ENCODE results near the gene TBCEL. TPM values are rescaled to one million over a fixed set of nuclear protein-coding genes. Genes with fewer than 3 reads are reported as not detected.

TBCEL gene
- total and polyA plus RNA-seq, 4 donors = 6.7 to 41.3 (median 17.4) TPM

DNA sequence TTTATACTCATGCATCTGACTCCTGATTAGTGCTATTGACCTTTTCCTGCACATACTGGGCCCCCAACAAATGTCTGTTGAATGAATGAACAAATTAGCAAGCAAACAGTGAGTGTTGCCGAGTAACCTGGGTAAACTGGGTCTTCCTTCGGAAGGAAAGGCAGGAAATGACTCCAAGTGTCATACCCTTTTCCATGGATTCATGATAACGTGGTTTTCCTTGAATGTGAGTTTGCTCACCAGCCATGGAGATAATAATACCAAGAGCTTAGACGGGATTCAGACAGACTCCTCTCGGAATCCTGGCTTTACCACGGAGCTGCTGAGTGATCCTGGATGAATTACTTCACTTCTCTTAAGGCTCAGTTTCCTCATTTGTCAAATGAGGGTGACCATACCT is 93.9 kb downstream of the TBCEL start:
- Histone ChIP-seq H3K27ac (ENCODE audit: low read depth in 1 of 2, low read length in 2 of 2) (peak overlapping the region in 1 of 2 donors; percentile 21), H3K4me1 (ENCODE audit: control insufficient read depth in 4 of 4, insufficient read depth in 4 of 4, low read length in 3 of 4) (no peaks in the 10 kb centered on the region), H3K4me3 (ENCODE audit: low read depth in 1 of 3, low read length in 3 of 3) (no peak overlapping the region), H3K9me3 (ENCODE audit: control insufficient read depth in 4 of 4, low read length in 3 of 4) (peaks cover 0 to 9% (median 5%) of the 10 kb centered on the region in 4 donors), H3K9ac (ENCODE audit: low read depth in 1 of 2, low read length in 2 of 2) (no peak overlapping the region), H3K27me3 (ENCODE audit: control insufficient read depth in 4 of 4, insufficient read depth in 4 of 4, low read length in 3 of 4) (no peaks in the 10 kb centered on the region), H3K36me3 (ENCODE audit: control insufficient read depth in 4 of 4, insufficient read depth in 3 of 4, low read depth in 1 of 4, low read length in 3 of 4) (no peaks in the 10 kb centered on the region)
- peak; percentile 62 for TF ChIP-seq NR2F2 (IDR thresholded peaks at IDR 0.05)
- no peak for TF ChIP-seq FOXA1 (IDR thresholded peaks at IDR 0.05)
- WGBS = 70% methylated on average over 6 of the region's 6 CpGs
- no peak for DNase-seq (ENCODE audit: low spot score)

DNA sequence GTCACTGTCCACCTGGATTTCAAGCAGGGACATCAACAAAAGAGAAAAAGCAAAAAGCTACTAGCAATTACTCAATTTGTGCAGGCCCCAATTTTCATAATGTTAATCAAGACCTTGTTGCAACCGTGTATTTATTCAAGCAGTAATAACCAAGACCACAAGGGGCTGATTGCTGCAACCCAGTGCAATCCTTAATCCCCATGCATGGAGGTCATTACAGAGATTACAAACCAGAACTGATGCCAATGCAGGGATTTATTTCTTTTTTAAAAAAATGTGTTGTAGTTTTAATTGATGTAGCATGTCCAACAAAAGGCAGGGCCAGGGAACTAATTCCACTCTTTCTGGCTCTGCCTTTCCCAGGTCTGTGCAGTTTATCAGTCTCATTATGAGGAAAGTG is 95.5 kb downstream of the TBCEL start:
- H3K27me3 ChIP-seq (ENCODE audit: control insufficient read depth in 4 of 4, insufficient read depth in 4 of 4, low read length in 3 of 4) = no peaks in the 10 kb centered on the region
- H3K9me3 ChIP-seq (ENCODE audit: control insufficient read depth in 4 of 4, low read length in 3 of 4) = peaks cover 0 to 9% (median 5%) of the 10 kb centered on the region in 4 donors
- TF ChIP-seq, protein P1, sequence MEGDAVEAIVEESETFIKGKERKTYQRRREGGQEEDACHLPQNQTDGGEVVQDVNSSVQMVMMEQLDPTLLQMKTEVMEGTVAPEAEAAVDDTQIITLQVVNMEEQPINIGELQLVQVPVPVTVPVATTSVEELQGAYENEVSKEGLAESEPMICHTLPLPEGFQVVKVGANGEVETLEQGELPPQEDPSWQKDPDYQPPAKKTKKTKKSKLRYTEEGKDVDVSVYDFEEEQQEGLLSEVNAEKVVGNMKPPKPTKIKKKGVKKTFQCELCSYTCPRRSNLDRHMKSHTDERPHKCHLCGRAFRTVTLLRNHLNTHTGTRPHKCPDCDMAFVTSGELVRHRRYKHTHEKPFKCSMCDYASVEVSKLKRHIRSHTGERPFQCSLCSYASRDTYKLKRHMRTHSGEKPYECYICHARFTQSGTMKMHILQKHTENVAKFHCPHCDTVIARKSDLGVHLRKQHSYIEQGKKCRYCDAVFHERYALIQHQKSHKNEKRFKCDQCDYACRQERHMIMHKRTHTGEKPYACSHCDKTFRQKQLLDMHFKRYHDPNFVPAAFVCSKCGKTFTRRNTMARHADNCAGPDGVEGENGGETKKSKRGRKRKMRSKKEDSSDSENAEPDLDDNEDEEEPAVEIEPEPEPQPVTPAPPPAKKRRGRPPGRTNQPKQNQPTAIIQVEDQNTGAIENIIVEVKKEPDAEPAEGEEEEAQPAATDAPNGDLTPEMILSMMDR (IDR thresholded peaks at IDR 0.05; ENCODE audit: low read depth, low read length, missing input control) = peak; percentile 37
- TF ChIP-seq RAD21 (IDR thresholded peaks at IDR 0.05) (peak; percentile 60 to 77), EGR1 (IDR thresholded peaks at IDR 0.05; ENCODE audit: low read depth in 2 of 2) (no peak)
- no peak overlapping the region for H3K9ac ChIP-seq (ENCODE audit: low read depth in 1 of 2, low read length in 2 of 2)
- no peak overlapping the region for H3K4me3 ChIP-seq (ENCODE audit: low read depth in 1 of 3, low read length in 3 of 3)
- H3K4me1 ChIP-seq (ENCODE audit: control insufficient read depth in 4 of 4, insufficient read depth in 4 of 4, low read length in 3 of 4) = no peaks in the 10 kb centered on the region
- DNase-seq (ENCODE audit: low spot score) = no peak
- 49% methylated on average over 1 of the region's 1 CpG for WGBS
- no peaks in the 10 kb centered on the region for H3K36me3 ChIP-seq (ENCODE audit: control insufficient read depth in 4 of 4, insufficient read depth in 3 of 4, low read depth in 1 of 4, low read length in 3 of 4)
- H3K27ac ChIP-seq (ENCODE audit: low read depth in 1 of 2, low read length in 2 of 2) = no peak overlapping the region

DNA sequence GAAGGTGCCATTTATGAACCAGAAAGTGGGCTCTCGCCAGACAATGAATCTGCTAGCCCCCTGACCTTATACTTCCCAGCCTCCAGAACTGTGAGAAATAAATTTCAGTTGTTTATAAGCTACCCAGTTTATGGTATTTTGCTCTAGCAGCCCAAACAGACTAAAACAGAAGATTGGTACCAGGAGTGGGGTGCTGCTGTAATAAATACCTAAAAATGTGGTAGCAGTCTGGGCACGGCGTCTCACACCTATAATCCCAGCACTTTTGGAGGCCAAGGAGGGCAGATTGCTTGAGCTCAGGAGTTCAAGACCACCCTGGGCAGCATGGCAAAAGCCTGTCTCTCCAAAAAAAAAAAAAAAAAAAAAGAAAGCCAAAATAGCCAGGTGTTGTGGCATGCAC is 98.4 kb downstream of the TBCEL start:
- peaks cover 0 to 9% (median 5%) of the 10 kb centered on the region in 4 donors for H3K9me3 ChIP-seq (ENCODE audit: control insufficient read depth in 4 of 4, low read length in 3 of 4)
- WGBS = 76% methylated on average over 3 of the region's 3 CpGs
- no peak overlapping the region for H3K27ac ChIP-seq (ENCODE audit: low read depth in 1 of 2, low read length in 2 of 2)
- H3K4me1 ChIP-seq (ENCODE audit: control insufficient read depth in 4 of 4, insufficient read depth in 4 of 4, low read length in 3 of 4) = no peaks in the 10 kb centered on the region
- no peak overlapping the region for H3K4me3 ChIP-seq (ENCODE audit: low read depth in 1 of 3, low read length in 3 of 3)
- H3K36me3 ChIP-seq (ENCODE audit: control insufficient read depth in 4 of 4, insufficient read depth in 3 of 4, low read depth in 1 of 4, low read length in 3 of 4) = no peaks in the 10 kb centered on the region
- no peak for DNase-seq (ENCODE audit: low spot score)
- TF ChIP-seq RXRA (IDR thresholded peaks at IDR 0.05) = no peak
- TF ChIP-seq FOXA2 (IDR thresholded peaks at IDR 0.05) = no peak
- TF ChIP-seq, protein P2, sequence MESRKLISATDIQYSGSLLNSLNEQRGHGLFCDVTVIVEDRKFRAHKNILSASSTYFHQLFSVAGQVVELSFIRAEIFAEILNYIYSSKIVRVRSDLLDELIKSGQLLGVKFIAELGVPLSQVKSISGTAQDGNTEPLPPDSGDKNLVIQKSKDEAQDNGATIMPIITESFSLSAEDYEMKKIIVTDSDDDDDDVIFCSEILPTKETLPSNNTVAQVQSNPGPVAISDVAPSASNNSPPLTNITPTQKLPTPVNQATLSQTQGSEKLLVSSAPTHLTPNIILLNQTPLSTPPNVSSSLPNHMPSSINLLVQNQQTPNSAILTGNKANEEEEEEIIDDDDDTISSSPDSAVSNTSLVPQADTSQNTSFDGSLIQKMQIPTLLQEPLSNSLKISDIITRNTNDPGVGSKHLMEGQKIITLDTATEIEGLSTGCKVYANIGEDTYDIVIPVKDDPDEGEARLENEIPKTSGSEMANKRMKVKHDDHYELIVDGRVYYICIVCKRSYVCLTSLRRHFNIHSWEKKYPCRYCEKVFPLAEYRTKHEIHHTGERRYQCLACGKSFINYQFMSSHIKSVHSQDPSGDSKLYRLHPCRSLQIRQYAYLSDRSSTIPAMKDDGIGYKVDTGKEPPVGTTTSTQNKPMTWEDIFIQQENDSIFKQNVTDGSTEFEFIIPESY (IDR thresholded peaks at IDR 0.05) = no peak
- no peak for TF ChIP-seq GABPA (IDR thresholded peaks at IDR 0.05 in 1 of 2, conservative IDR thresholded peaks at IDR 0.05 in 1 of 2)
- TF ChIP-seq, protein P3, sequence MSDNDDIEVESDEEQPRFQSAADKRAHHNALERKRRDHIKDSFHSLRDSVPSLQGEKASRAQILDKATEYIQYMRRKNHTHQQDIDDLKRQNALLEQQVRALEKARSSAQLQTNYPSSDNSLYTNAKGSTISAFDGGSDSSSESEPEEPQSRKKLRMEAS (IDR thresholded peaks at IDR 0.05) = no peak
- TF ChIP-seq, protein P4, sequence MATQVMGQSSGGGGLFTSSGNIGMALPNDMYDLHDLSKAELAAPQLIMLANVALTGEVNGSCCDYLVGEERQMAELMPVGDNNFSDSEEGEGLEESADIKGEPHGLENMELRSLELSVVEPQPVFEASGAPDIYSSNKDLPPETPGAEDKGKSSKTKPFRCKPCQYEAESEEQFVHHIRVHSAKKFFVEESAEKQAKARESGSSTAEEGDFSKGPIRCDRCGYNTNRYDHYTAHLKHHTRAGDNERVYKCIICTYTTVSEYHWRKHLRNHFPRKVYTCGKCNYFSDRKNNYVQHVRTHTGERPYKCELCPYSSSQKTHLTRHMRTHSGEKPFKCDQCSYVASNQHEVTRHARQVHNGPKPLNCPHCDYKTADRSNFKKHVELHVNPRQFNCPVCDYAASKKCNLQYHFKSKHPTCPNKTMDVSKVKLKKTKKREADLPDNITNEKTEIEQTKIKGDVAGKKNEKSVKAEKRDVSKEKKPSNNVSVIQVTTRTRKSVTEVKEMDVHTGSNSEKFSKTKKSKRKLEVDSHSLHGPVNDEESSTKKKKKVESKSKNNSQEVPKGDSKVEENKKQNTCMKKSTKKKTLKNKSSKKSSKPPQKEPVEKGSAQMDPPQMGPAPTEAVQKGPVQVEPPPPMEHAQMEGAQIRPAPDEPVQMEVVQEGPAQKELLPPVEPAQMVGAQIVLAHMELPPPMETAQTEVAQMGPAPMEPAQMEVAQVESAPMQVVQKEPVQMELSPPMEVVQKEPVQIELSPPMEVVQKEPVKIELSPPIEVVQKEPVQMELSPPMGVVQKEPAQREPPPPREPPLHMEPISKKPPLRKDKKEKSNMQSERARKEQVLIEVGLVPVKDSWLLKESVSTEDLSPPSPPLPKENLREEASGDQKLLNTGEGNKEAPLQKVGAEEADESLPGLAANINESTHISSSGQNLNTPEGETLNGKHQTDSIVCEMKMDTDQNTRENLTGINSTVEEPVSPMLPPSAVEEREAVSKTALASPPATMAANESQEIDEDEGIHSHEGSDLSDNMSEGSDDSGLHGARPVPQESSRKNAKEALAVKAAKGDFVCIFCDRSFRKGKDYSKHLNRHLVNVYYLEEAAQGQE (IDR thresholded peaks at IDR 0.05) = no peak
- TF ChIP-seq, protein P5, sequence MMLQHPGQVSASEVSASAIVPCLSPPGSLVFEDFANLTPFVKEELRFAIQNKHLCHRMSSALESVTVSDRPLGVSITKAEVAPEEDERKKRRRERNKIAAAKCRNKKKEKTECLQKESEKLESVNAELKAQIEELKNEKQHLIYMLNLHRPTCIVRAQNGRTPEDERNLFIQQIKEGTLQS (IDR thresholded peaks at IDR 0.05) = no peak
- TF ChIP-seq EGR1 (IDR thresholded peaks at IDR 0.05; ENCODE audit: low read depth in 2 of 2) = no peak
- TF ChIP-seq HNF4G (IDR thresholded peaks at IDR 0.05) = no peak
- no peak for TF ChIP-seq TAF1 (conservative IDR thresholded peaks at IDR 0.05)
- no peak overlapping the region for H3K9ac ChIP-seq (ENCODE audit: low read depth in 1 of 2, low read length in 2 of 2)
- H3K27me3 ChIP-seq (ENCODE audit: control insufficient read depth in 4 of 4, insufficient read depth in 4 of 4, low read length in 3 of 4) = no peaks in the 10 kb centered on the region

All from liver (tissue), 9 donors.